ENCODE measurements around the gene CCDC154. TPM values are rescaled to one million over a fixed set of nuclear protein-coding genes. Genes with fewer than 3 reads are reported as not detected.

Gene CCDC154
- total and polyA plus RNA-seq, 4 donors: 0.59 to 3.9 (median 2.3) TPM

GRCh38 chr16:1408171-1408837, 36.1 kb downstream of the CCDC154 start:
- H3K27ac ChIP-seq (ENCODE audit: low read depth, low read length): peak overlapping the region; percentile 77
- DNase-seq (ENCODE audit: low read depth in 4 of 6, low spot score in 6 of 6): peak; percentile 74 to 97 (median 80)
- WGBS (ENCODE audit: insufficient coverage): under 1% methylated on average over 41 of the region's 42 CpGs
- no peaks in the 10 kb centered on the region for H3K9me3 ChIP-seq (ENCODE audit: control insufficient read depth, insufficient read depth, low read length)
- H3K4me1 ChIP-seq (ENCODE audit: control insufficient read depth, insufficient read depth, low read length): peaks cover 19% of the 10 kb centered on the region
- peak overlapping the region; percentile 75 for H3K4me3 ChIP-seq (ENCODE audit: low read depth, low read length)
- no peaks in the 10 kb centered on the region for H3K27me3 ChIP-seq (ENCODE audit: control insufficient read depth, insufficient read depth, low read length)
- peaks cover 49% of the 10 kb centered on the region for H3K36me3 ChIP-seq (ENCODE audit: control insufficient read depth, insufficient read depth, low read length)

GRCh38 chr16:1407753-1408152, 36.6 kb downstream of the CCDC154 start:
- DNase-seq (ENCODE audit: low read depth in 4 of 6, low spot score in 6 of 6): no peak
- peak overlapping the region; percentile 77 for H3K27ac ChIP-seq (ENCODE audit: low read depth, low read length)
- H3K4me1 ChIP-seq (ENCODE audit: control insufficient read depth, insufficient read depth, low read length): peaks cover 18% of the 10 kb centered on the region
- WGBS (ENCODE audit: insufficient coverage): 17% methylated on average over 11 of the region's 11 CpGs
- no peaks in the 10 kb centered on the region for H3K9me3 ChIP-seq (ENCODE audit: control insufficient read depth, insufficient read depth, low read length)
- peaks cover 52% of the 10 kb centered on the region for H3K36me3 ChIP-seq (ENCODE audit: control insufficient read depth, insufficient read depth, low read length)
- no peaks in the 10 kb centered on the region for H3K27me3 ChIP-seq (ENCODE audit: control insufficient read depth, insufficient read depth, low read length)
- H3K4me3 ChIP-seq (ENCODE audit: low read depth, low read length): peak overlapping the region; percentile 75

GRCh38 chr16:1403733-1404132, 40.6 kb downstream of the CCDC154 start:
- WGBS (ENCODE audit: insufficient coverage): 95% methylated on average over 14 of the region's 14 CpGs
- Histone ChIP-seq H3K4me3 (ENCODE audit: low read depth, low read length) (no peak overlapping the region), H3K27ac (ENCODE audit: low read depth, low read length) (no peak overlapping the region), H3K27me3 (ENCODE audit: control insufficient read depth, insufficient read depth, low read length) (no peaks in the 10 kb centered on the region), H3K9me3 (ENCODE audit: control insufficient read depth, insufficient read depth, low read length) (no peaks in the 10 kb centered on the region), H3K36me3 (ENCODE audit: control insufficient read depth, insufficient read depth, low read length) (peaks cover 72% of the 10 kb centered on the region), H3K4me1 (ENCODE audit: control insufficient read depth, insufficient read depth, low read length) (peaks cover 17% of the 10 kb centered on the region)
- DNase-seq (ENCODE audit: low read depth in 4 of 6, low spot score in 6 of 6): no peak

- Histone ChIP-seq H3K36me3 (ENCODE audit: control insufficient read depth, insufficient read depth, low read length) (peaks cover 79% of the 10 kb centered on the region), H3K4me3 (ENCODE audit: low read depth, low read length) (no peak overlapping the region), H3K9me3 (ENCODE audit: control insufficient read depth, insufficient read depth, low read length) (no peaks in the 10 kb centered on the region), H3K27ac (ENCODE audit: low read depth, low read length) (no peak overlapping the region), H3K4me1 (ENCODE audit: control insufficient read depth, insufficient read depth, low read length) (peaks cover 10% of the 10 kb centered on the region), H3K27me3 (ENCODE audit: control insufficient read depth, insufficient read depth, low read length) (no peaks in the 10 kb centered on the region)
- 96% methylated on average over 22 of the region's 22 CpGs for WGBS (ENCODE audit: insufficient coverage)
- no peak for DNase-seq (ENCODE audit: low read depth in 4 of 6, low spot score in 6 of 6)
These were observed 41.3 kb downstream of the CCDC154 start for GRCh38 chr16:1403036-1403435.

- Histone ChIP-seq H3K27me3 (ENCODE audit: control insufficient read depth, insufficient read depth, low read length) (no peaks in the 10 kb centered on the region), H3K4me1 (ENCODE audit: control insufficient read depth, insufficient read depth, low read length) (no peaks in the 10 kb centered on the region), H3K4me3 (ENCODE audit: low read depth, low read length) (no peak overlapping the region), H3K9me3 (ENCODE audit: control insufficient read depth, insufficient read depth, low read length) (no peaks in the 10 kb centered on the region), H3K27ac (ENCODE audit: low read depth, low read length) (no peak overlapping the region), H3K36me3 (ENCODE audit: control insufficient read depth, insufficient read depth, low read length) (peaks cover 82% of the 10 kb centered on the region)
- WGBS (ENCODE audit: insufficient coverage): 95% methylated on average over 12 of the region's 13 CpGs
- no peak for DNase-seq (ENCODE audit: low read depth in 4 of 6, low spot score in 6 of 6)
These were observed 42.6 kb downstream of the CCDC154 start for GRCh38 chr16:1401758-1402154.

GRCh38 chr16:1401061-1401757, 43.1 kb downstream of the CCDC154 start:
- no peaks in the 10 kb centered on the region for H3K9me3 ChIP-seq (ENCODE audit: control insufficient read depth, insufficient read depth, low read length)
- no peaks in the 10 kb centered on the region for H3K4me1 ChIP-seq (ENCODE audit: control insufficient read depth, insufficient read depth, low read length)
- H3K36me3 ChIP-seq (ENCODE audit: control insufficient read depth, insufficient read depth, low read length): peaks cover 86% of the 10 kb centered on the region
- H3K27ac ChIP-seq (ENCODE audit: low read depth, low read length): no peak overlapping the region
- no peak overlapping the region for H3K4me3 ChIP-seq (ENCODE audit: low read depth, low read length)
- 89% methylated on average over 29 of the region's 29 CpGs for WGBS (ENCODE audit: insufficient coverage)
- no peaks in the 10 kb centered on the region for H3K27me3 ChIP-seq (ENCODE audit: control insufficient read depth, insufficient read depth, low read length)
- DNase-seq (ENCODE audit: low read depth in 4 of 6, low spot score in 6 of 6): no peak

- Histone ChIP-seq H3K4me1 (ENCODE audit: control insufficient read depth, insufficient read depth, low read length) (no peaks in the 10 kb centered on the region), H3K9me3 (ENCODE audit: control insufficient read depth, insufficient read depth, low read length) (no peaks in the 10 kb centered on the region), H3K27ac (ENCODE audit: low read depth, low read length) (no peak overlapping the region), H3K36me3 (ENCODE audit: control insufficient read depth, insufficient read depth, low read length) (peaks cover 88% of the 10 kb centered on the region), H3K4me3 (ENCODE audit: low read depth, low read length) (no peak overlapping the region), H3K27me3 (ENCODE audit: control insufficient read depth, insufficient read depth, low read length) (no peaks in the 10 kb centered on the region)
- 97% methylated on average over 35 of the region's 38 CpGs for WGBS (ENCODE audit: insufficient coverage)
- DNase-seq (ENCODE audit: low read depth in 4 of 6, low spot score in 6 of 6): no peak
These were observed 45.4 kb downstream of the CCDC154 start for GRCh38 chr16:1398826-1399581.

- H3K27ac ChIP-seq (ENCODE audit: low read depth, low read length): no peak overlapping the region
- H3K4me3 ChIP-seq (ENCODE audit: low read depth, low read length): no peak overlapping the region
- H3K27me3 ChIP-seq (ENCODE audit: control insufficient read depth, insufficient read depth, low read length): no peaks in the 10 kb centered on the region
- WGBS (ENCODE audit: insufficient coverage): 98% methylated on average over 9 of the region's 9 CpGs
- no peaks in the 10 kb centered on the region for H3K4me1 ChIP-seq (ENCODE audit: control insufficient read depth, insufficient read depth, low read length)
- peaks cover 88% of the 10 kb centered on the region for H3K36me3 ChIP-seq (ENCODE audit: control insufficient read depth, insufficient read depth, low read length)
- DNase-seq (ENCODE audit: low read depth in 4 of 6, low spot score in 6 of 6): no peak
- H3K9me3 ChIP-seq (ENCODE audit: control insufficient read depth, insufficient read depth, low read length): no peaks in the 10 kb centered on the region
These were observed 46.0 kb downstream of the CCDC154 start for GRCh38 chr16:1398351-1398750.

GRCh38 chr16:1397779-1398178, 46.6 kb downstream of the CCDC154 start:
- H3K4me1 ChIP-seq (ENCODE audit: control insufficient read depth, insufficient read depth, low read length): no peaks in the 10 kb centered on the region
- H3K36me3 ChIP-seq (ENCODE audit: control insufficient read depth, insufficient read depth, low read length): peaks cover 88% of the 10 kb centered on the region
- no peak for DNase-seq (ENCODE audit: low read depth in 4 of 6, low spot score in 6 of 6)
- 94% methylated on average over 16 of the region's 21 CpGs for WGBS (ENCODE audit: insufficient coverage)
- H3K4me3 ChIP-seq (ENCODE audit: low read depth, low read length): no peak overlapping the region
- H3K27ac ChIP-seq (ENCODE audit: low read depth, low read length): no peak overlapping the region
- no peaks in the 10 kb centered on the region for H3K9me3 ChIP-seq (ENCODE audit: control insufficient read depth, insufficient read depth, low read length)
- H3K27me3 ChIP-seq (ENCODE audit: control insufficient read depth, insufficient read depth, low read length): no peaks in the 10 kb centered on the region

Measured in spinal cord (tissue), 10 donors.